IgD-negative memory B cell (primary cell): ENCODE data around the gene STK10. TPM values are rescaled to one million over a fixed set of nuclear protein-coding genes. Genes with fewer than 3 reads are reported as not detected.
A peak's percentile ranks its signal among the peaks of the same experiment; 100 is the strongest.

Experiments used
- H3K27ac Mint-ChIP-seq, 3 donors: one replicate each; pipeline ENCODE4 v1.8.0; 2020 to 2022; ENCODE audit warnings: mild to moderate bottlenecking in 3 of 3, mixed read lengths in 3 of 3, moderate library complexity in 1 of 3
- H3K27me3 Mint-ChIP-seq: one replicate; pipeline ENCODE4 v1.8.0; 2021; ENCODE audit warnings: mixed read lengths
- H3K36me3 Mint-ChIP-seq: one replicate; pipeline ENCODE4 v1.8.0; 2020; ENCODE audit warnings: mild to moderate bottlenecking, mixed read lengths
- H3K4me1 Mint-ChIP-seq, 3 donors: one replicate each; pipeline ENCODE4 v1.8.0; 2020 to 2022; ENCODE audit warnings: mixed read lengths in 3 of 3, mild to moderate bottlenecking in 1 of 3
- H3K4me3 Mint-ChIP-seq, 4 donors: one replicate each; pipeline ENCODE4 v1.8.0; 2020 to 2022; ENCODE audit warnings: mild to moderate bottlenecking in 4 of 4, mixed read lengths in 4 of 4, moderate library complexity in 3 of 4
- H3K9me3 Mint-ChIP-seq, 3 donors: one replicate each; pipeline ENCODE4 v1.8.0; 2020 to 2021; ENCODE audit warnings: mixed read lengths in 3 of 3, mild to moderate bottlenecking in 1 of 3
- polyA plus RNA-seq: library from polyadenylated mRNA; unstranded; fragments of 300-500 nt; fragmentation: Illumina TruSeq; gene quantifications from one replicate; pipeline ENCODE4 v1.2.3, GENCODE V29; 2021

The STK10 gene
- polyA plus RNA-seq, result 87.9 TPM

- Mint-ChIP-seq H3K4me3 (peak within 1 kb of the TSS; percentile 96 to 99 (median 98)), H3K27ac (peak within 1 kb of the TSS; percentile 96 to 98 (median 98)), H3K9me3 (no peaks in the 10 kb centered on the region), H3K27me3 (no peaks in the 10 kb centered on the region), H3K4me1 (peaks cover 19 to 25% (median 21%) of the 10 kb centered on the region in 3 donors), H3K36me3 (peaks cover 3% of the 10 kb centered on the region)
Measured at GRCh38 chr5:172188033-172188892, at the start of gene STK10. Gene STK10 (minus strand): TSS chr5:172188224. CDS start chr5:172188042, 182 bp downstream.

- Mint-ChIP-seq H3K9me3 (no peaks in the 10 kb centered on the region), H3K4me1 (peaks cover 15 to 33% (median 18%) of the 10 kb centered on the region in 3 donors), H3K27ac (peak overlapping the region in 1 of 3 donors; percentile 42)
Measured at GRCh38 chr5:172235827-172236736, 48.1 kb upstream of the STK10 start.

GRCh38 chr5:172235132-172235780 is 47.2 kb upstream of the STK10 start:
- H3K36me3 Mint-ChIP-seq, result peaks cover 7% of the 10 kb centered on the region
- peak overlapping the region in 1 of 3 donors; percentile 78 for H3K27ac Mint-ChIP-seq
- H3K9me3 Mint-ChIP-seq, result no peaks in the 10 kb centered on the region
- H3K4me3 Mint-ChIP-seq, result no peak overlapping the region
- H3K27me3 Mint-ChIP-seq, result no peaks in the 10 kb centered on the region
- H3K4me1 Mint-ChIP-seq, result peaks cover 15 to 32% (median 18%) of the 10 kb centered on the region in 3 donors

More at GRCh38 chr5:172235827-172236736, 48.1 kb upstream of the STK10 start:
- H3K27me3 Mint-ChIP-seq, result no peaks in the 10 kb centered on the region
- H3K36me3 Mint-ChIP-seq, result peaks cover 4% of the 10 kb centered on the region
- no peak overlapping the region for H3K4me3 Mint-ChIP-seq

- Mint-ChIP-seq H3K4me1 (peaks cover 14 to 28% (median 15%) of the 10 kb centered on the region in 3 donors), H3K27ac (no peak overlapping the region), H3K4me3 (no peak overlapping the region)
Measured at GRCh38 chr5:172234031-172234430, 46.0 kb upstream of the STK10 start.

GRCh38 chr5:172229904-172230303 is 41.9 kb upstream of the STK10 start:
- Mint-ChIP-seq H3K4me1 (peaks cover 4 to 8% (median 4%) of the 10 kb centered on the region in 3 donors), H3K9me3 (no peaks in the 10 kb centered on the region), H3K4me3 (no peak overlapping the region), H3K27me3 (no peaks in the 10 kb centered on the region), H3K36me3 (peaks cover 7% of the 10 kb centered on the region), H3K27ac (no peak overlapping the region)

More at GRCh38 chr5:172234031-172234430, 46.0 kb upstream of the STK10 start:
- Mint-ChIP-seq H3K27me3 (no peaks in the 10 kb centered on the region), H3K9me3 (no peaks in the 10 kb centered on the region), H3K36me3 (peaks cover 7% of the 10 kb centered on the region)

- Mint-ChIP-seq H3K4me3 (no peak overlapping the region), H3K4me1 (peaks cover 9 to 24% (median 14%) of the 10 kb centered on the region in 3 donors), H3K9me3 (no peaks in the 10 kb centered on the region), H3K27ac (no peak overlapping the region), H3K36me3 (peaks cover 18% of the 10 kb centered on the region), H3K27me3 (no peaks in the 10 kb centered on the region)
Measured at GRCh38 chr5:172224996-172225395, 37.0 kb upstream of the STK10 start.

- Mint-ChIP-seq H3K9me3 (peaks cover 0 to 3% (median 2%) of the 10 kb centered on the region in 3 donors), H3K36me3 (peaks cover 26% of the 10 kb centered on the region), H3K27me3 (no peaks in the 10 kb centered on the region), H3K4me3 (peak overlapping the region in 2 of 4 donors; percentile 10 to 18), H3K27ac (peak overlapping the region in 2 of 3 donors; percentile 48 to 76), H3K4me1 (peaks cover 9 to 24% (median 14%) of the 10 kb centered on the region in 3 donors)
Measured at GRCh38 chr5:172223901-172224873, 36.2 kb upstream of the STK10 start.

GRCh38 chr5:172219296-172219695 is 31.3 kb upstream of the STK10 start:
- peaks cover 29% of the 10 kb centered on the region for H3K36me3 Mint-ChIP-seq

GRCh38 chr5:172216345-172216744 is 28.3 kb upstream of the STK10 start:
- H3K4me3 Mint-ChIP-seq, result no peak overlapping the region
- H3K27me3 Mint-ChIP-seq, result no peaks in the 10 kb centered on the region
- peaks cover 2 to 6% (median 3%) of the 10 kb centered on the region in 3 donors for H3K9me3 Mint-ChIP-seq
- H3K4me1 Mint-ChIP-seq, result no peaks in the 10 kb centered on the region
- H3K36me3 Mint-ChIP-seq, result peaks cover 19% of the 10 kb centered on the region
- no peak overlapping the region for H3K27ac Mint-ChIP-seq

More at GRCh38 chr5:172219296-172219695, 31.3 kb upstream of the STK10 start:
- H3K4me3 Mint-ChIP-seq, result no peak overlapping the region
- peaks cover 2 to 6% (median 3%) of the 10 kb centered on the region in 3 donors for H3K9me3 Mint-ChIP-seq
- H3K4me1 Mint-ChIP-seq, result peaks cover 5 to 11% (median 7%) of the 10 kb centered on the region in 3 donors
- H3K27ac Mint-ChIP-seq, result no peak overlapping the region
- no peaks in the 10 kb centered on the region for H3K27me3 Mint-ChIP-seq

- H3K4me3 Mint-ChIP-seq, result no peak overlapping the region
Measured at GRCh38 chr5:172213126-172213525, 25.1 kb upstream of the STK10 start.

GRCh38 chr5:172211676-172212075 is 23.7 kb upstream of the STK10 start:
- Mint-ChIP-seq H3K36me3 (peaks cover 10% of the 10 kb centered on the region), H3K4me3 (no peak overlapping the region), H3K4me1 (peaks cover 0 to 5% (median 0%) of the 10 kb centered on the region in 3 donors), H3K9me3 (no peaks in the 10 kb centered on the region), H3K27ac (no peak overlapping the region), H3K27me3 (no peaks in the 10 kb centered on the region)

More at GRCh38 chr5:172213126-172213525, 25.1 kb upstream of the STK10 start:
- Mint-ChIP-seq H3K27me3 (no peaks in the 10 kb centered on the region), H3K27ac (no peak overlapping the region), H3K4me1 (peaks cover 0 to 1% (median 0%) of the 10 kb centered on the region in 3 donors), H3K9me3 (peaks cover 0 to under 1% (median 0%) of the 10 kb centered on the region in 3 donors), H3K36me3 (peaks cover 7% of the 10 kb centered on the region)

- Mint-ChIP-seq H3K27ac (no peak overlapping the region), H3K27me3 (no peaks in the 10 kb centered on the region), H3K4me3 (no peak overlapping the region), H3K4me1 (peaks cover 0 to 5% (median 0%) of the 10 kb centered on the region in 3 donors), H3K36me3 (peaks cover 11% of the 10 kb centered on the region), H3K9me3 (no peaks in the 10 kb centered on the region)
Measured at GRCh38 chr5:172209714-172210113, 21.7 kb upstream of the STK10 start.

GRCh38 chr5:172207511-172207910 is 19.5 kb upstream of the STK10 start:
- H3K36me3 Mint-ChIP-seq, result peaks cover 9% of the 10 kb centered on the region
- no peaks in the 10 kb centered on the region for H3K9me3 Mint-ChIP-seq
- H3K27ac Mint-ChIP-seq, result no peak overlapping the region

More at GRCh38 chr5:172207511-172207910, 19.5 kb upstream of the STK10 start:
- Mint-ChIP-seq H3K4me1 (peaks cover 0 to 5% (median 0%) of the 10 kb centered on the region in 3 donors), H3K27me3 (no peaks in the 10 kb centered on the region), H3K4me3 (no peak overlapping the region)
